ENCODE results near the gene AEBP2.
"Not testable (repeated sequence)": the region's sequence is repeated elsewhere in the genome, so short reads cannot be mapped to it uniquely, and the experiment has no call there.

AEBP2 gene, protein sequence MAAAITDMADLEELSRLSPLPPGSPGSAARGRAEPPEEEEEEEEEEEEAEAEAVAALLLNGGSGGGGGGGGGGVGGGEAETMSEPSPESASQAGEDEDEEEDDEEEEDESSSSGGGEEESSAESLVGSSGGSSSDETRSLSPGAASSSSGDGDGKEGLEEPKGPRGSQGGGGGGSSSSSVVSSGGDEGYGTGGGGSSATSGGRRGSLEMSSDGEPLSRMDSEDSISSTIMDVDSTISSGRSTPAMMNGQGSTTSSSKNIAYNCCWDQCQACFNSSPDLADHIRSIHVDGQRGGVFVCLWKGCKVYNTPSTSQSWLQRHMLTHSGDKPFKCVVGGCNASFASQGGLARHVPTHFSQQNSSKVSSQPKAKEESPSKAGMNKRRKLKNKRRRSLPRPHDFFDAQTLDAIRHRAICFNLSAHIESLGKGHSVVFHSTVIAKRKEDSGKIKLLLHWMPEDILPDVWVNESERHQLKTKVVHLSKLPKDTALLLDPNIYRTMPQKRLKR

DNA sequence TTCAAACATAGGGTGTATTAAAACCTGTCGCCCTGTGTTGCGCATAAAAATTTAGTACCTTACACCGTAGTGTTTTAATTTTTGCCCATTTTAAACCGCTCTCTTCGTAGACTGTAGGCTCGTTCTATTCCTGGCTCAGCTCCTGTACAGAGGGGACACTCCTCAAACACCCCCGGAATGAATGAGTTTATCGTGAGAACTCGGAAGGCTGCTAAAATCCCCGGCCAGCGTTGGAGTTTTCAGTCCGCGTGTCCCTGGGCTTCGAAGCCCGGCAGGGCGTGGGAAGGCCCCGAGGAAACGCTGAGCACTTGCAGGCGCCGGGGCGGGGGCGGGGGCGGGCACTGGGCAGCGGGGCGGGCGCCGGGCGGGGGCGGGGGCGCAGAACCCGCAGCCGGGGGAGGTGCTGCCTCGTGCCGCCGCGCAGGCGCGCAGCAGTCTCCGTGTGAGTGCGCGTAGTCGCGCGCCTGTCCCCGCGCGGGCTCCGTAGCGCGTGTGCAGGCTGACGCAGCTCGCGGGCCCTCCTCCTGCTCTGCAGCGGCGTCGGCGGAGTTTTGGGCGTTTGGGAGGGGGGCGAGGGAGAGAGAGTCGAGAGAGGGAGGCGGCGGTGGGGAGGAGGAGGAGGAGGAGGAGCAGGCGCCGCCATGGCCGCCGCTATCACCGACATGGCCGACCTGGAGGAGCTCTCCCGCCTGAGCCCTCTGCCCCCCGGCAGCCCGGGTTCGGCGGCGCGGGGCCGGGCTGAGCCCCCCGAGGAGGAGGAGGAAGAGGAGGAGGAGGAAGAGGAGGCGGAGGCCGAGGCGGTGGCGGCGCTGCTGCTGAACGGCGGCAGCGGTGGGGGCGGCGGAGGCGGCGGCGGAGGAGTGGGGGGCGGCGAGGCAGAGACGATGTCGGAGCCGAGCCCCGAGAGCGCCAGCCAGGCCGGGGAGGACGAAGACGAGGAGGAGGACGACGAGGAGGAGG, at the start of gene AEBP2:
AEBP2 (plus strand) TSS at position 434 of the 960 bp plus-strand sequence; CDS start at position 642, 208 bp downstream.
- DNase-seq (ENCODE audit: low spot score) = peak; percentile 93

GRCh38 chr12:19390051-19390598, 49.2 kb upstream of the AEBP2 start:
- DNase-seq (ENCODE audit: low spot score) = no peak

DNA sequence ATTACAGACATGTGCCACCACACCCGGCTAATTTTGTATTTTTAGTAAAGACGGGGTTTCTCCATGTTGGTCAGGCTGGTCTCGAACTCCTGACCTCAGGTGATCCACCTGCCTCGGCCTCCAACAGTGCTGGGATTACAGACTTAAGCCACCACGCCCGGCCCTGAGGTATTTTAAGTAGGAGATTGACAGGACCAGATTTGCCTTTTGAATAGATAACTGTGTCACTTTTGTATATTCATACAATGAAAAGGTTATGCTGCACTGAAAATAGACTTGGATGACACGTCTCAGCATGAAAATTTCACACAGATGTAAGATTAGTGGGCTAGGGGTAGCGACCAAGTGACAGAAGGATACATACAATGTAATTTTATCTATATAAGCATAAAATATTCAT, 46.6 kb upstream of the AEBP2 start:
- DNase-seq (ENCODE audit: low spot score) = not testable (repeated sequence)

DNA sequence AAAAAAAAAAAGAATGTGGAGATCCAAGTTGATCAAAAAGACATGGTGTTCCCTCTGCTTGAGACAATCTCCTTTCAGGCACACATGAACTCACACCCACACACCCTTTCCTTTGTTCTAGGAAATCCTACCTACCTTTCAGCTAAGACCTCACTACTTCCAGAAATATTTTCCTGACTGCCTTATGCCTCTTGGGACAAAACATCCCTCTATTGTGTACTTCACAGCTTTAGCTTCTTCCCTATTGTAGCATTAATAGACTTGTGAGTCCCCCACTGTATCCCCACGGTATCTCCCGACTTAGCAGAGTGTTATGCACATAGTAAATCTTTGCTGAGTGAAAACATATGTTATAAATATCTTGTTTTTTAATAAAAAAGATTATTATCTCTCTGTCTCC, 44.9 kb upstream of the AEBP2 start:
- DNase-seq (ENCODE audit: low spot score) = no peak

- no peak for DNase-seq (ENCODE audit: low spot score)
Measured at GRCh38 chr12:19397534-19397933, 41.8 kb upstream of the AEBP2 start.

DNA sequence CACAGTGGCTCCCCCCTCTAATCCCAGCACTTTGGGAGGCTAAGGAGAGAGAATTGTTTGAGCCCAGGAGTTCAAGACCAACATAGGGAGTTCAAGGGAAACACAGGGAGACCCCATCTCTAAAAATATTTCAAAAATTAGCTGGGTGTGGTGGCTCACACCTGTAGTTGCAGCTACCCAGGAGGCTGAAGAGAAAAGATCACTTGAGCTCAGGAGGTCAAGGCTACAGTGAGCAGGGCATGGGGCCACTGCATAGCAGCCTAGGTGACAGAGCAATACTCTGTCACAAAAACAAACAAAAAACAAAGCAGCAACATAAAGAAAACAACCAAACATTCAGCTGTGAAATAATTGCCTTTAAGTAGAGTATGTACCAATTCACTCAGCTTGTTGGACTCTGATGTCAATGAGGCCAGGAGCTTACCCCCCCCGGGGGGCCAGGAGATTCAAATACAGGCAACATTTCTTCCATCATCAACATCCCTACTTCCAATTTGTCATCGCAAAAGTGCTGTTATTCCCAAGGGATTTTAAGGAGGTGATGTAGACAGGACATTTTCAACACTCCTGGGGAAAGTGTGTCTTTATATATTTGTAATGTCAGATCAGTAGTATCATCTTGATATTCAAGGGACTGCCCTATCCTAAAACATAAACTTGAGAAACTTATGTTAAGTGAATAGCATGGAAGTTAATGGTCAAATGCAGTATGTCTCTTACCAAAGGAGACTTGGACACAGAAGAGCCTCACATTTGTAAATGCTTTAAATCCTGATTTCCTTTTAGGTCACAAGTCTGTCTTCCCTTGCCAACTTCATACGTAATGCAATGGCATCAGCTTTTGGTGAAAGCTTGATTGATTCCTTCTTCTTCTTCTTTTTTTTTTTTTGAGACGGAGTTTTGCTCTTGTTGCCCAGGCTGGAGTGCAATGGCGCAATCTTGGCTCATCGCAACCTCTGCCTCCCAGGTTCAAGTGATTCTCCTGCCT, 40.6 kb upstream of the AEBP2 start:
- DNase-seq (ENCODE audit: low spot score) = no peak

DNA sequence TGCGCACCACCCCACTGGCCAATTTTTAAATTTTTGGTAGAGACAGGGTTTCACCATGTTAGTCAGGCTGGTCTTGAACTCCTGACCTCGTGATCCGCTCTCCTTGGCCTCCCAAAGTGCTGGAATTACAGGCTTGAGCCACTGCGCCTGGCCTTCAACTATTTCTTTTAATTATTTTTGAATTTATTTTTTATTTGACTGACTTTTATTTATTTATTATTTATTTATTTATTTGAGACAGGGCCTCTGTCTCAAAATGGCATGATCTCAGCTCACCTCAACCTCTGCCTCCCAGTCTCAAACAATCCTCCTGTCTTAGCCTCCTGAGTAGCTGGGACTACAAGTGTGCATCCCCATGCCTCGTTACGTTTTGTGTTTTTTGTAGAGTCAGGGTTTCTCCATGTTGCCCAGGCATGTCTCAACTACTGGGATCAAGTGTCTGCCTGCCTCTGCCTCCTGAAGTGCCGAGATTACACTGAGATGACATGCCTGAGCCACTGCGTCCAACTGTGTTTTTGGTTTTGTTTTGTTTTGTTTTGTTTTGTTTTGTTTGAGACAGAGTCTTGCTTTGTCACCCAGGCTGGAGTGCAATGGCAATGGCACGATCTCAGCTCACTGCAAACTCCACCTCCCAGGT, 38.5 kb upstream of the AEBP2 start:
- DNase-seq (ENCODE audit: low spot score) = not testable (repeated sequence)

DNA sequence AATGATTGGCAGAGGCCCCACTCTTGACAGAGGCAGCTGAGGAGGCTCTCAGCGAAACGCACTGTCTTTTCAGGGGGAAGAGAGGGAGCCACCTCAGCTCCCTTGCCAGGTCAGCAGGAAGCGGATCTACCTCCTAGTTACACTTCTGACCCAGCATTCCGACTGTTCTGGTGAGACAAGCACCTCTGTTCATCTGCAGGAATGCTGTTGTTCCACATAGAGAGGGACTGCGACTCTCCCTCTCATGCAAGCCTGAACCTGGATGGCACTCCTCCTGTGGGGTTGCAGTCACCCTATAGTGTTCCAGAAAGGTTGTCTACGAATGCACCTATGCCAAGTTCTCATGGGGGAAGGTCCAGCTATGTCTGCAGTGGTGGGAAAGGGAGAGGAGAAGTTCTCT, 37.1 kb upstream of the AEBP2 start:
- no peak for DNase-seq (ENCODE audit: low spot score)

GRCh38 chr12:19402743-19403431, 36.4 kb upstream of the AEBP2 start:
- no peak for DNase-seq (ENCODE audit: low spot score)

DNA sequence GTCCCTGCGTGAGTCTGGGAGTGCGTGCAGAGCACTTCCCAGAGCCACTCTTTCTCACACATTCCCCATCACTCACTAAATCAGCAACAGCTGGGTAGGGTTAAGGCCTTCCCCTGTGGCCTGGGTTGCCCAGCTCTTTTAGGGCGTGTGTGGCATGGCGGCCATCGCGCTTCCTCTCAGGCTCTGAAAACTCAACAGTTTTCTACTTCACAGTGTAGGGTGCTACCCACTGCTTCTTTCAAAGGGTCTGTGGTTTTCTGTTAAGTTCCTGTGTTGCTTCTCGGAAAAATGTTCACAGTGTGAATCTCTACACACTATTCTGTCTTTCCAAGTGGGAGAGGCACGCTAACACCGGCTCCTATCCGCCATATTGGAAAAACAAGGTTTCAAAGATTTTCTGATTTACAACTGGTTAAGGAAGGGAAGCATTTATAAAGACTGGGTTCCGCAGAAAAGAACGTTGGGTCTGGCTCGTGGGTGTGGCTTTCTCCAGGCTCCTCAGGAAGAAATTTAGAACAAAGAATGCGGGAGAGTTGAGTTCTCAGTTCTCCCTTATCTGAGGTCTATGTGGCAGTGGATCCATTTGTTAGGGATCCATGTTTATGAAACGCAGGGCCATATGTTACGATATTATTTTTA, 34.9 kb upstream of the AEBP2 start:
- DNase-seq (ENCODE audit: low spot score) = no peak

GRCh38 chr12:19409376-19409775, 29.9 kb upstream of the AEBP2 start:
- no peak for DNase-seq (ENCODE audit: low spot score)

- no peak for DNase-seq (ENCODE audit: low spot score)
Measured at GRCh38 chr12:19410211-19410610, 29.1 kb upstream of the AEBP2 start.

DNA sequence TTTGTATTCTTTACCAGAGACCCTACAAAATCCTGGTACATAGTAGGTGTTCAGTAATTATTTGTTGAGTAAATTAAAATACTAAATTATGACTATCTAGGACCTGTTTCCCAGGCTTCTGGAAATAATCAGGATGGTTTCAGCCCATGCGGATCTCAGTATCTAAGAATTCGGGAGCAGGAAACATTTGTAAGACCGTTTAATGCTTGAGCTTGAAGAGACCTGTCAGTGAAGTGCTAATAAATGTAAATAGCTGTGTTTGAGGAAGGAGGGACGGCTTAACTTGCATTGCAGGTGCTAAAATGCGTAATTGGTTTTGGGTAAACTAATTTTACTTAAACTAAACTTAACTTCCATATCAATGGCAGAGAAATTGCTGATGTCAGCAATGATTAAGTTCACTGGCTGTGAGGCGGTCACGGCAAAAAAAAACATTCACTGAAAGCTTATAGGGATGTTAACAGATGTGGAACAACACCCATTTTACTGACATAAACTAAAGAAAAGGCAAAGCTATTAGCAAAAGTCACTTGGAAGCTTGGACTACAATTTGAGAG, 28.6 kb upstream of the AEBP2 start:
- DNase-seq (ENCODE audit: low spot score) = no peak

DNA sequence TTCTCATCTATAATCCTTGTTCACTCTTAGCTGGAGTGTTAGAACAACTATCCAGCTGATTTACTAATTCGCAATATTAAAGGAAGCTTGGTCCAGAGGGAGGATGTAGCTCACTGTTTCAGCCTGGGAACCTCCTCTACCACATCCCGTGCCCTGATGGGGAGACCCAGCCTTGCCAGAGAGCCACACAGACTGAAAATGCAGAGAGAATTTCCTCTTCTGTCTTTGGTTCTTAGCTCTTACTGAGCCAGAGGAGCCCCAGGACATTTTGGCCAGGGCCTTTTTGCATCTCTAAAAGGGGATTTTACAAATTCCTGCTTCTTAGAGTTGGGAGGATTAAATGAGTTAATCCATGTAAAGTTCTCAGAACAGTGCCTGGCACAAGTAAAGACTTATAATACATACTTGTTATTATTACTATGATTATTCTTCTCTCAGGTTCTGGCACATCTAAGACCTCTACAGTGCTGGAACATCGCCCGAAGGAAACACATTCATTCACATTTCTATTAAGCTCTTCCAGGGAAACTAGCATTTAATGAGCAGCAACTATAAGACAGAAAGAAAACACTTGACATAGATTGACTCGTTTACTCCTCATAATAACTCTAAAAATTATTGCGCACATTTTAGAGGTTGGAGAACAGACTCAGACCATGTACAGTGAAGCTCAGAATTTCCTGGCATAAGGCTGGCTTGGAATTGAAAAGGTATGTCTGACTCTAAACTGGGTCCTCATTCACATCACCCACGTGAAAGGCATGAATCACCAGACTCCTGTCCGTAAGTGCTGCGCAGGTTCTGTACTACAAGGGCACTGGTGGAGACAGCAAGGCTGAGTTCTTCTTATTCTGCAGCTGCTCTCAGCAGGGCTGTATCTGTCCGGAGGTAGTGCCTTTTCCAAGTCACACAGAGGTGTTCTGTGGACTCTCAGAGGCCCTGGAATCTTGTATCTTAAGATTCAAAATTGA, 27.8 kb upstream of the AEBP2 start:
- DNase-seq (ENCODE audit: low spot score) = no peak

DNA sequence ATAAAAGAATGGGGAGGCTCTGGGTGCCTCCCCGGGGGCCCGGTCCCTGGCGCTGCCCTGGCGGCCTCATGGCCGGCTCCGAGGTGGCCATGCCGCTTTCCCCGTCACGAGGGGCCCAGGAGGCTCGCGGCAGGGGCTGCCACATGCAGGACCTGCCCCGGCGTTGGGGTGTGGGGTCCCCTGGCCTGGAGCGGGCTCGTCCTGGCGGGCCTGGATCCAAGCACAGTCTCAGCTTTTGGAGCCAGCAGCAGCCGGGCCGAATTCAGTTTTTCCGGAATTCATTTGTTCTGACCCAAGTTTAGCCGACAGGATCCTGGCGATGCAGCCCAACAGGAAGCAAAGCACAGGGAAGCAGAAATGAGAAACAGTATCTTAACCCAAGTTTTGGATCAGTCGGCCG, 26.4 kb upstream of the AEBP2 start:
- no peak for DNase-seq (ENCODE audit: low spot score)

DNA sequence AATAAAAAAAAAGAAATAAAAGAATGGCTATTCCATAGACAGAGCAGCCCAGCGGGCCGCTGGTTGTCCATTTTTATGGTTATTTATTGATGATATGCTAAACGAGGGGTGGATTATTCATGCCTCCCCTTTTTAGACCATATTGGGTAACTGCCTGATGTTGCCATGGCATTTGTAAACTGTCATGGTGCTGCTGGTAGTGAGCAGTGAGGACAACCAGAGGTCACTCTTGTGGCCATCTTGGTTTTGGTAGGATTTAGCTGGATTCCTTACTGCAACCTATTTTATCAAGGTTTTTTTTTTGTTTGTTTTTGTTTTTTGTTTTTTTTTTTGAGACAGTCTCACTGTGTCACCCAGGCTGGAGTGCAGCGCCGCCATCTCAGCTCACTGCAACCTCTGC, 25.7 kb upstream of the AEBP2 start:
- DNase-seq (ENCODE audit: low spot score) = not testable (repeated sequence)

DNA sequence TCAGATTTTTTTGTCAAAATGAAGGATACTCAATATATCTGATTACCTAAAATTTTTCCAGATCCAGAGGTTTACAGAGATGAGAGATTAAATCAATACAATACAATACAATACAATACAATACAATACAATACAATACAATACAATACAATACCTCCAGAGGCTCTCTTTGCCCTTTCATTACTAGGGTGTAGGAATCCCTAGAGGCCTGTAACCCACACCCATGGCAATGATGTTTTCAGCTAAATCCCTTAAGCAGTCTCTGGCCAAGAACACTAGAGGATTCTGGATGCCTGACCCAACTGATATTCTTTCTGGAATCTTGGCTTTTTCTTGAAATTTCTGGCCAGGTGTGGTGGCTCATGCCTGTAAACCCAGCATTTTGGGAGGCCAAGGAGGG, 23.7 kb upstream of the AEBP2 start:
- no peak for DNase-seq (ENCODE audit: low spot score)

- DNase-seq (ENCODE audit: low spot score) = no peak
Measured at GRCh38 chr12:19419086-19419485, 20.2 kb upstream of the AEBP2 start.

All from activated CD4-positive, alpha-beta T cell treated with anti-CD3 and anti-CD28 coated beads, Interleukin-2, Interleukin-4, amounts not matched to agents 100 ng/mL and 50 ng/mL, durations not matched to agents 16 hours and 8 hours (primary cell).